Keratinocyte (primary cell): Measurements from ENCODE around the gene ARHGAP35. TPM values are rescaled to one million over a fixed set of nuclear protein-coding genes. Genes with fewer than 3 reads are reported as not detected.

ENCODE experiments used
- DNase-seq: peaks from one replicate; pipeline ENCODE4 v3.0.0-alpha.2; 2011; ENCODE audit warnings: low read depth, missing footprints, low spot score
- FAIRE-seq: peaks from 2 replicates; lab custom pipeline; 2011; peaks lifted over from hg19 to GRCh38; lab: Jason Lieb, UNC
- H2AFZ ChIP-seq: 2 replicates; pipeline ENCODE4 v1.6.0; 2012; ENCODE audit warnings: low read length, control low read depth, inconsistent platforms; ENCODE audit not compliant: control insufficient read depth
- H3K27ac ChIP-seq: 2 replicates; pipeline ENCODE4 v1.5.1; 2011; ENCODE audit warnings: low read length; ENCODE audit not compliant: control insufficient read depth, insufficient read depth
- H3K27me3 ChIP-seq: 3 replicates; pipeline ENCODE4 v1.6.0; 2011; ENCODE audit warnings: low read length; ENCODE audit not compliant: control insufficient read depth, insufficient read depth; ENCODE audit errors: extremely low read depth
- H3K36me3 ChIP-seq, 2 experiments: 2 replicates in 1 of 2; 3 replicates in 1 of 2; pipeline ENCODE4 v1.5.1; 2011; ENCODE audit warnings: low read length in 2 of 2, mild to moderate bottlenecking in 1 of 2; ENCODE audit not compliant: control insufficient read depth in 2 of 2, insufficient read depth in 2 of 2; ENCODE audit errors: extremely low read depth in 1 of 2
- H3K4me1 ChIP-seq: 3 replicates; pipeline ENCODE4 v1.5.1; 2011; ENCODE audit warnings: low read length; ENCODE audit not compliant: control insufficient read depth, insufficient read depth; ENCODE audit errors: extremely low read depth
- H3K4me2 ChIP-seq: 3 replicates; pipeline ENCODE4 v1.6.0; 2011; ENCODE audit warnings: low read depth, low read length; ENCODE audit not compliant: control insufficient read depth, insufficient read depth; ENCODE audit errors: extremely low read depth
- H3K4me3 ChIP-seq, 3 experiments: fragments of 200-600 bp in 1 of 3; sonication (generic) in 1 of 3; 2 replicates in 2 of 3; 3 replicates in 1 of 3; pipeline ENCODE4 v1.5.1; 2011 to 2016; ENCODE audit warnings: low read length in 3 of 3, mild to moderate bottlenecking in 3 of 3, control low read depth in 2 of 3, inconsistent platforms in 1 of 3, low read depth in 1 of 3, mixed read lengths in 1 of 3, mixed run types in 1 of 3, moderate library complexity in 1 of 3; ENCODE audit not compliant: control insufficient read depth in 2 of 3, insufficient read depth in 2 of 3; ENCODE audit errors: extremely low read depth in 1 of 3
- H3K79me2 ChIP-seq: 2 replicates; pipeline ENCODE4 v1.6.0; 2012; ENCODE audit warnings: low read length; ENCODE audit not compliant: control insufficient read depth, insufficient read depth
- H3K9ac ChIP-seq: 3 replicates; pipeline ENCODE4 v1.6.0; 2011; ENCODE audit warnings: low read length; ENCODE audit not compliant: control insufficient read depth, insufficient read depth; ENCODE audit errors: extremely low read depth
- H3K9me1 ChIP-seq: 3 replicates; pipeline ENCODE4 v1.6.0; 2011; ENCODE audit warnings: low read length; ENCODE audit not compliant: control insufficient read depth, insufficient read depth; ENCODE audit errors: extremely low read depth
- H3K9me3 ChIP-seq: 2 replicates; pipeline ENCODE4 v1.5.1; 2012; ENCODE audit warnings: low read depth, low read length; ENCODE audit not compliant: control insufficient read depth
- H4K20me1 ChIP-seq: 3 replicates; pipeline ENCODE4 v1.6.0; 2011; ENCODE audit warnings: low read length; ENCODE audit not compliant: control insufficient read depth, insufficient read depth; ENCODE audit errors: extremely low read depth
- CTCF ChIP-seq, 3 experiments: IDR thresholded peaks in 1 of 3; conservative IDR thresholded peaks in 1 of 3; optimal IDR thresholded peaks in 1 of 3; 2 replicates in 2 of 3; 3 replicates in 1 of 3; pipeline versions ENCODE3 to v1.5.1; 2011; ENCODE audit warnings: low read length in 3 of 3, mild to moderate bottlenecking in 3 of 3, moderate library complexity in 2 of 3, control low read depth in 1 of 3, inconsistent platforms in 1 of 3; ENCODE audit not compliant: insufficient read depth in 2 of 3; ENCODE audit errors: extremely low read depth in 1 of 3
- EZH2 ChIP-seq: IDR thresholded peaks from one replicate; pipeline ENCODE4 v1.6.1; 2012; ENCODE audit warnings: inconsistent platforms, mild to moderate bottlenecking, low read length, moderate library complexity
- dilution Hi-C: fragments of 300-500 bp; cut with MboI; formaldehyde crosslinking; loops from one replicate; pipeline ENCODE4 v1.7.0; 2020; ENCODE audit warnings: low sequenced_read_pairs; ENCODE audit not compliant: extremely low pct_ligation_motif_present
- polyA plus RNA-seq, 5 experiments: library from polyadenylated mRNA; depleted of rRNA in 3 of 5; stranded (reverse) in 3 of 5; stranded (forward) in 1 of 5; unstranded in 1 of 5; fragments of >200 nt; gene quantifications; 1 replicate in 1 of 5; 2 replicates in 3 of 5; 3 replicates in 1 of 5; pipeline versions ENCODE4 v1.2.1 to v1.2.3, GENCODE V29; 2011 to 2012; ENCODE audit warnings: missing spikeins in 2 of 5, low read depth in 1 of 5, low replicate concordance in 1 of 5

The ARHGAP35 gene
- polyA plus RNA-seq, 1 donor (not counting 4 experiments of a cell fraction or from before 2014, with no cell fraction given): 19.5 TPM

GRCh38 chr19:46886546-46887239, 25.9 kb downstream of the ARHGAP35 start:
- H3K79me2 ChIP-seq: peaks cover 73% of the 10 kb centered on the region
- H3K36me3 ChIP-seq: no peaks in the 10 kb centered on the region
- no peak overlapping the region for H2AFZ ChIP-seq
- no peak for DNase-seq
- TF ChIP-seq CTCF (optimal IDR thresholded peaks at IDR 0.05 in 1 of 3, IDR thresholded peaks at IDR 0.05 in 1 of 3, conservative IDR thresholded peaks at IDR 0.05 in 1 of 3; ENCODE audit: extremely low read depth in 1 of 3, insufficient read depth in 2 of 3, low read length in 3 of 3) (no peak), EZH2 (no peak)
- no peaks in the 10 kb centered on the region for H4K20me1 ChIP-seq
- H3K27me3 ChIP-seq: no peaks in the 10 kb centered on the region
- H3K4me2 ChIP-seq: no peak overlapping the region
- FAIRE-seq: no peak
- H3K9ac ChIP-seq: no peak overlapping the region
- no peak overlapping the region for H3K27ac ChIP-seq
- no peak overlapping the region for H3K4me3 ChIP-seq
- H3K9me3 ChIP-seq: no peaks in the 10 kb centered on the region
- H3K4me1 ChIP-seq: peaks cover 10% of the 10 kb centered on the region
- peaks cover 2% of the 10 kb centered on the region for H3K9me1 ChIP-seq
- dilution Hi-C loops: no loop called here

GRCh38 chr19:46887240-46887782, 26.5 kb downstream of the ARHGAP35 start:
- Histone ChIP-seq H4K20me1 (no peaks in the 10 kb centered on the region), H3K4me3 (no peak overlapping the region), H2AFZ (no peak overlapping the region), H3K36me3 (no peaks in the 10 kb centered on the region), H3K79me2 (peaks cover 74% of the 10 kb centered on the region), H3K27me3 (no peaks in the 10 kb centered on the region), H3K4me2 (no peak overlapping the region), H3K27ac (no peak overlapping the region), H3K9ac (no peak overlapping the region), H3K9me3 (no peaks in the 10 kb centered on the region), H3K4me1 (peaks cover 10% of the 10 kb centered on the region), H3K9me1 (peaks cover 2% of the 10 kb centered on the region)
- no peak for DNase-seq
- no peak for FAIRE-seq
- dilution Hi-C loops: no loop called here
- TF ChIP-seq EZH2 (no peak), CTCF (optimal IDR thresholded peaks at IDR 0.05 in 1 of 3, IDR thresholded peaks at IDR 0.05 in 1 of 3, conservative IDR thresholded peaks at IDR 0.05 in 1 of 3; ENCODE audit: extremely low read depth in 1 of 3, insufficient read depth in 2 of 3, low read length in 3 of 3) (no peak)
